NCI-H2196 treated with DMSO at 0.1 percent for 48 hours (cell line): Measurements from ENCODE around the gene HLA-DRA.
"Not testable (repeated sequence)": the region's sequence is repeated elsewhere in the genome, so short reads cannot be mapped to it uniquely, and the experiment has no call there.

Experiments
- DNase-seq: peaks from one replicate; lab custom pipeline; 2025; ENCODE audit not compliant: unreplicated experiment; lab: John Stamatoyannopoulos, UW

Gene HLA-DRA

DNA sequence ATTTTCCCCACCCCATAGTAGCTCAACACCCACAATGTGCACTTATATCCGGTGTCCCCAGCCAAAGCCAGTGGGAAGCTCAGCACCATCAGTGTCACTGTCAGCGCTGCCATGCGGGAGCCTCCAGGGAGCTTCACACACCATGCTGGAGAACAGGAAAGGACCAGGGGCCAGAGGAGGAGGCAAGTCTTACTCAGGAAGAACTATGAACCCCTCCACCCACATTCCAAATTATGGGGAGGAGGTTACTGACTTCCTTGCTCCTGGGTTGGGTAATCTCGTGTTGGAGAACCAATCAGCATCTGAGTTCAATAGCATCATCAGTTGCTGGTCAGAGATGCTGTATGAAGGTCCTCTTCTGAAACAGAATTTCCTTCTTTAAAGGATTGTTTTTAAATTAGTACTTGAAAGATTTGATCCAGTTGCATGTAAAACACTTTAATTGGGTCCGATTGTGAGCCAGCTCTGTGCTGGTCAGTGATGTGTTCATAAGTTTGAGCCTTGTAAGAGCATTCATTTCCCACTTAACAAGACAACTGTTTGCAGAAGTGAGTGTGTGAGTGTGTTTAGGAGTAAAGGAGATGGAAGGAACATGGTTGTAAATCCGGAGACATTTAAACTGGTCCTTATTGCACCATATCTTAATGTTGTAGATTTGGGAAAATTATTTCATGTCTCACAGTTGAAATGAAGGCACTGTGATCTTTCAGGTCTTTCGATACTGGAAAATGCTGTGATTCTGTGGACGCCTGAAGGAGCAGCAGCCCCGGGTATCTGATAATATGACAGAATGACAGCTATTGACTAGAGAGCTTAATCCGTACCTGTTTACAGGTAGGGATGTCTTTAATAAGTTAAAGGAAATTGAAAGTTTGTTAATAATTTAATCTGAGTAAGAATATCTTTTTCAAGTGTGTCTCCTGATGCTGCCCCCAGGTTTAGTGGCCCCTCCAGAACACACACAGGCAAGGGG lies 34.0 kb downstream of the HLA-DRA start:
- not testable (repeated sequence) for DNase-seq

DNA sequence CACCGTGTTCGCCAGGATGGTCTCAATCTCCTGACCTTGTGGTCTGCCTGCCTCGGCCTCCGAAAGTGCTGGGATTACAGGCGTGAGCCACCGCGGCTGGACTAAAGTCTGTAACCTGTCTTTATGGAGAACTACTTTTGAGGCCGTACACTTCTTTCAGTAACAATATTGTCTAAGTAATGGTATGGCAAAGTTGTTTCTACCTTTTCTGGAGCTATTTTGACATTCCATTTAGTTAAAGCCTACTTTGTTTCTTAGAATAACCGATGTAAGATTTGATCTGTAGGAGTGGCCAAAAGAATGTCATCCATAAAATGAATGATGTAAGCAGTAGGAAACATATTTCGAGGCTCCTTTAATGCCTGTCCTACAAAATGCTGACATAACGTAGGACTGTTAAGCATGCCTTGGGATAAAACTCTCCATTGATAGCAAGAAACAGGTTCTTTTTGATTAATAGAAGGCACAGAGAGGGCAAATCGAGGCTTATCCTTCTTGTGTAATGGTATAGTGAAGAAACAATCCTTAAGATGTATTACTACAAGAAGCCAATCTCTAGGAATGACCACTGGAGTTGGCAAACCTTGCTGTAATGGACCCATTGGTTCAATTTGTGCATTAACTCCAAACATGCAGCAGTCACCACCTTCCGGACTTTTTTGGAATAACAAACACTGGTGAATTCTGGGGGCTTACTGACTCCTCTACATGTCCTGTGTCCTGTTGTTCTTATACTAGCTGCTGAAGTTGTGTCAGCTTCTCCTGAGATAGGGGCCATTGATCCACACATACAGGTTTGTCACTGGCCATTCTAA lies 35.9 kb downstream of the HLA-DRA start:
- no peak for DNase-seq

DNA sequence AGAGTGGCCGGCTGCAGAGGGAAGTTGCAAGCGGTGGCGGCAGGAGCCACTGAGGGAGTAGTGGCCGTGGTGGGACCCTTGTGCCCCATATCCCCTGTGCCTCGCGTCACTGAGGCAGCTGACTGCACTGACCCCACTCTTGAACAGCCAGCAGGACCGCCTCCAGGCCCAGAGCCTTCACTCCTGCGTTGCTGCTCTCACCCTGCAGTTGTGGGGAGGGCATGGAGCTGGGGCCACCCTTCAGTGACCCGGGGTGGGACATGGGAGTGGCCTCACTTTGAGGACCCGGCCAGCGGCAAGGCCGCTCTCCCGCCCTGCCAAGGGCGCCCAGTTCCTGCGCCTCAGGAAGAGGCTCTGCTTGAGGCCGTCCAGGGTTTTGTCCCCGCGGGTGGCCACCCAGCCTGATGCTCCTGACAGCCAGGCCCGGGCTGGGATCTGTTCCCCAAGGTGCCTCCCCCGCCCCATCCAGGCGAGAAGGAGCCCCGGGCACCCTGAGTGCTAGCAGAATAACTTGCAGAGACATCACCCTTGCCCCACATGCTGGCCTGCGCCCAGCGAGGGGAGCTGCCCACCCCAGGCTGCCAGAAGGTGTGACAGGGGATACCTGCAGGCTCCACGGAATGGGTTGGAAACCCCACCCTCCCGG lies 44.4 kb downstream of the HLA-DRA start:
- DNase-seq, result no peak

DNA sequence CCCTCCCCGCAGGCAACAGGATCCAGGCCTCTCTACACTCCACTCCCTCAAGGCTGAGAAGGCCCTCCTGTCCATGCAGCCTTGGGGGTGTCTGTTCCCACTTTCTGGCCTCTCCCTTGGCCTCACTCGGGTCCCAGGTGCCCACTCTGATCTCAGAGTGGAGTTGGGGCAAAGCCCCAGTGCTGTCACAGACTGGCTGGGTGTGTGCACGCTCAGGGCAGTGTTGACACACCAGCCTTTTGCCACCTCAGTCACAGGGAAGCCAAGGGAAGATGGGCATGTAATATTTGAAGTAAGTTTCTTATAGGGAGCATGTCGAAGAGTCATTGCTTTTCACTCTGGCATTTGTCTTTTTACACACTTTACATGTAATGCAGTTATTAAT lies 44.9 kb downstream of the HLA-DRA start:
- no peak for DNase-seq

DNA sequence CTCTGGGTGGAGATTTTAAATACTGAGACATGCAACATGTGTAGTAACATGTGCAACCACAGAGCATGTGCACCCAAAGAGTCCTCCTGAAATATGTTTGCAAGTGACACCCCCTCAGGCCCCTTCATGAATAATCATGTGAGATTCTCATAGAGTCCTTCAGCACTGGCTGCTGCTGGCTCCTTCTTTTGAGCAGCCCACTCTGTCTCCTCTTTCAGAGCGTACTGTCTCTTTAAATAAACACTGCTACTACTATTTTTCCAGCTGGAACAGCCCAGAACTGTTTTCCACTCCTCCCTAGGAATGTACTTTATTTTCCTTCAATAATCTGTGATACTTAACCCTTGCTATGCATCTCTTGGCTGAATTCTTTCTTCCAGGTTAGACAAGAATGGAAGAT lies 48.4 kb downstream of the HLA-DRA start:
- DNase-seq, result no peak

GRCh38 chr6:32491700-32492099 lies 52.0 kb downstream of the HLA-DRA start:
- no peak for DNase-seq

DNA sequence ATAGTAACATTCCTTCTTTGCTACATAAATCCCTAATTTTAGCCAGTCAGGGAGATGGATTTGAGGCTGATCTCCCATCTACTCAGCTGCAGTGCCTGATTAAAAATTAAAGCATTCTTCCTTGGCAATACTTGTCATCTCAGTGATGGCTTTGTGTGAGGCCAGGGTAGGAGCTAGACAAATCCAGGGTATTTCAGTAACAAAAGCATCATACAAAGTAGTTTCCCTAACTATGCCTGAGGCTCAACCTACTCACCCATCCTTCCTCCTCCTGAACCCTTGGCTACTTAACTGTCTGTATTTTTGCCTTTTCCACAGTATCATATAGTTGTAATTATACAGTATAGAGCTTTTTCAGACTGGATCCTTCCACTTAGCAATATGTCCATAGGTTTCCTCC lies 52.7 kb downstream of the HLA-DRA start:
- no peak for DNase-seq
